Tibial artery (tissue), 4 donors: ENCODE results near the gene CPED1.
A peak's percentile ranks its signal among the peaks of the same experiment; 100 is the strongest.

Experiments
- DNase-seq, 2 donors: peaks; one replicate each; pipeline ENCODE4 v3.0.0-alpha.2; 2019
- H3K27ac ChIP-seq, 2 donors: fragments of 200-600 bp; sonication (generic) in 1 of 2; 1 replicate in 1 of 2; 2 replicates in 1 of 2; pipeline ENCODE4 v1.5.1; 2018 to 2019; ENCODE audit warnings: mild to moderate bottlenecking in 1 of 2
- H3K27me3 ChIP-seq, 2 donors: fragments of 200-600 bp; sonication (generic) in 1 of 2; one replicate each; pipeline versions ENCODE4 v1.5.1 to v1.6.0; 2016 to 2019
- H3K36me3 ChIP-seq, 3 donors: fragments of 200-600 bp; sonication (generic) in 2 of 3; one replicate each; pipeline ENCODE4 v1.5.1; 2016 to 2019; ENCODE audit warnings: mild to moderate bottlenecking in 2 of 3
- H3K4me1 ChIP-seq, 4 donors: fragments of 200-600 bp; sonication (generic) in 2 of 4; 1 replicate in 3 of 4; 2 replicates in 1 of 4; pipeline ENCODE4 v1.5.1; 2016 to 2019
- H3K4me3 ChIP-seq, 2 donors: fragments of 200-600 bp; sonication (generic) in 1 of 2; 1 replicate in 1 of 2; 2 replicates in 1 of 2; pipeline ENCODE4 v1.5.1; 2018 to 2019; ENCODE audit warnings: mild to moderate bottlenecking in 2 of 2
- H3K9me3 ChIP-seq, 3 donors: fragments of 200-600 bp; sonication (generic) in 1 of 3; one replicate each; pipeline ENCODE4 v1.5.1; 2016 to 2019
- intact Hi-C: fragments of 100-400 bp; cut with DNase I; formaldehyde crosslinking; loops from one replicate; pipeline ENCODE4 v1.15.0; 2023; ENCODE audit warnings: low total_unique reads
- TF ChIP-seq, protein P1 (sequence below), 2 experiments: fragments of 200-600 bp in 1 of 2; fragments of 450-650 bp in 1 of 2; IDR thresholded peaks; one replicate each; pipeline ENCODE4 v1.5.1; 2017 to 2019; ENCODE audit warnings: antibody characterized with exemption in 2 of 2, mild to moderate bottlenecking in 1 of 2, moderate library complexity in 1 of 2

Gene CPED1

DNA sequence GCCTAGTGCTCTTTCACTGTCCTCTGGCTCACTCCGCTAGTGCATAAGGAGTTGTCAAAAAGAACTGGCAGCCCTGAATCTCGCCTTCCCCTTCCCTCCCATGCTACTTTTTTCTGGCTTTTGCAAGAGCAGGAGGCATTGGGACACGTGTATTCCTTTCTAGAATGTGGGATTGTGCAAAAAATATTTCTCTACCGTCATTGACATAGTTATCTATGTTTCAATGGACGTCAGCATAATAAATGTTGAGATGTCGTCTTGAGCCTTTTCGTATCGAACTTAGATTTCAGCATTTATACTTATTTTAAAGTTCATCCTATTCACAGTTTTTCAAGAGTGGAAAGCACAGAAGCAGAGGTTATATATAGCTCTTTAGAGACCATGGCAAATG, 37.2 kb upstream of the CPED1 start:
- no peak for DNase-seq
- intact Hi-C loops: no loop called here
- H3K27me3 ChIP-seq: no peaks in the 10 kb centered on the region
- H3K36me3 ChIP-seq: peaks cover 21 to 27% (median 21%) of the 10 kb centered on the region in 3 donors
- H3K4me1 ChIP-seq: peaks cover 0 to 23% (median 9%) of the 10 kb centered on the region in 4 donors
- peak overlapping the region; percentile 62 to 70 for H3K4me3 ChIP-seq
- TF ChIP-seq, protein P1, sequence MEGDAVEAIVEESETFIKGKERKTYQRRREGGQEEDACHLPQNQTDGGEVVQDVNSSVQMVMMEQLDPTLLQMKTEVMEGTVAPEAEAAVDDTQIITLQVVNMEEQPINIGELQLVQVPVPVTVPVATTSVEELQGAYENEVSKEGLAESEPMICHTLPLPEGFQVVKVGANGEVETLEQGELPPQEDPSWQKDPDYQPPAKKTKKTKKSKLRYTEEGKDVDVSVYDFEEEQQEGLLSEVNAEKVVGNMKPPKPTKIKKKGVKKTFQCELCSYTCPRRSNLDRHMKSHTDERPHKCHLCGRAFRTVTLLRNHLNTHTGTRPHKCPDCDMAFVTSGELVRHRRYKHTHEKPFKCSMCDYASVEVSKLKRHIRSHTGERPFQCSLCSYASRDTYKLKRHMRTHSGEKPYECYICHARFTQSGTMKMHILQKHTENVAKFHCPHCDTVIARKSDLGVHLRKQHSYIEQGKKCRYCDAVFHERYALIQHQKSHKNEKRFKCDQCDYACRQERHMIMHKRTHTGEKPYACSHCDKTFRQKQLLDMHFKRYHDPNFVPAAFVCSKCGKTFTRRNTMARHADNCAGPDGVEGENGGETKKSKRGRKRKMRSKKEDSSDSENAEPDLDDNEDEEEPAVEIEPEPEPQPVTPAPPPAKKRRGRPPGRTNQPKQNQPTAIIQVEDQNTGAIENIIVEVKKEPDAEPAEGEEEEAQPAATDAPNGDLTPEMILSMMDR (IDR thresholded peaks at IDR 0.05): no peak
- H3K27ac ChIP-seq: peak overlapping the region; percentile 94 to 95
- no peaks in the 10 kb centered on the region for H3K9me3 ChIP-seq

DNA sequence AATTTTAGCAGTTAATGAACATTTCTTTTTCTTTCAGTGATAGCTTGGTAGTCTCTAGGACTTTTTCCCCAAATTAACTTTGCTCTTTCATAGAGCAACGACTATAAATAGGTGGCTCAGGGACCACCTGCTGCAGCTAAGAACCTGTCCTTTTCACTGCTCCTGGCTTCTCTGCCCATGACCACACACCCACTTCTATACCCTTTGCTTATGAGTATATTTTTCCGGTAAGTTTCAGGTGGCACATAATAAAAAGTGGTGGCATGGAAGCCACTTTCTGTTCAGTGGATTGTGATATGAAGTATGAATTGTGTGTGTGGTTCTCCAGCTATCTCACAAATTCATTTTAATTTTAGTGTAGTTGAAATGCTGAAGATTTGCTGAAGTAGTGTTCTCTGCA, 36.7 kb upstream of the CPED1 start:
- Histone ChIP-seq H3K36me3 (peaks cover 24 to 32% (median 27%) of the 10 kb centered on the region in 3 donors), H3K4me1 (peaks cover 0 to 23% (median 9%) of the 10 kb centered on the region in 4 donors), H3K4me3 (peak overlapping the region; percentile 62 to 70), H3K27me3 (no peaks in the 10 kb centered on the region), H3K9me3 (no peaks in the 10 kb centered on the region), H3K27ac (peak overlapping the region in 1 of 2 donors; percentile 94)
- TF ChIP-seq, protein P1 (IDR thresholded peaks at IDR 0.05): no peak
- DNase-seq: no peak
- intact Hi-C loops: no loop called here

DNA sequence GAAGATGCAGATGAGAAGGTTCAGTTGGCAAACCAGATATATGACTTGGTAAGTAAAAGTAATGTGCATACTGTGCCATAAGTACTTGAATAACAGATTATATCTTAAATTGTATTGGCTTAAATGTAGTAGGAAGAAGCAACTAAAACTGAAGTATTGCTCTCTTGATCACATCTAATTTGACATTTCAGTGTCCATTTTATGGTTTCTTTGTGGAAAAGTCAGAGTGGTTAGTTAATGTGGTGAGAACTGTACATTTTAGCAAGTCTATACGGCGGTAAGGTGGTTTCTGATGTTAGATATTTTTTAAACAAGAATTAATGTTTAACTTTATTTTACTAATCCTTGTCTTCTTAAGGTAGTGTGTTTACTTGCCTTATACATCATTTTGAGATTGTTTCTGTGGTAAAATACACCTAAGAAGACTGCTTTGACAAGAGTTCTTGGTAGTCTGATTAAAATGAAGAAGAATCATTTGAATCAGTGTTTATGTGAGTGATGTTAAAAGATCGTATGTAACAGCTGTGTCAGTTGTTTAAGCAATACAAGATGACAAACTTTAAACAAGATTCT, 32.8 kb upstream of the CPED1 start:
- Histone ChIP-seq H3K4me1 (peaks cover 0 to 23% (median 8%) of the 10 kb centered on the region in 4 donors), H3K9me3 (no peaks in the 10 kb centered on the region), H3K4me3 (no peak overlapping the region), H3K27ac (no peak overlapping the region), H3K36me3 (peaks cover 35 to 48% (median 37%) of the 10 kb centered on the region in 3 donors), H3K27me3 (no peaks in the 10 kb centered on the region)
- no peak for DNase-seq
- intact Hi-C loops: no loop called here
- TF ChIP-seq, protein P1 (IDR thresholded peaks at IDR 0.05): no peak

DNA sequence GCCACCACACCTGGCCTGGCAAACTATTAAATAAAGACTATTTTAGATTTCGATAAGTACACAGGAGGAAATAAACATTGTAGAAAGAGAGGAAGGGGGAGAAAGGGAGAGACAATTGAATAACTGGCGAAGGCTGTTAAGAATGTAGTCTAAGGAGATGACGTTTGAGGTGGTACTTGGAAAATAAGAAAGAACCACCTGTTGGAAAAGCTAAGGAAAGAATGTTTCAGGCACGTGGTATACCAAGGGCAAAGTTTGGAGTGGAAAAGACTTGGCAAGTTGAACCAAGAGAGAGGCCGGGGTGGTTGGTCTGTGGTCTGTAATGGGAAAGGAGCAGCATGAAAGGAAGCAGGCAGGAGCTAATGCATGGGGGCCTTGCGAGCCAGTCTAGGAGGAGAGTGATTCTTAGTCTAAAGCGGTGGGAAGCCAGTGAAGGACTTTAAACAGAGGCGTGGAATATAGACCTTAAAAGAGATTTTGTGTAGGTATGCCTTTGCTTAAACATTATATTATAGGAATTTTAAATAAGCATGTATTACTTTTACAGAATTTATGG, 28.5 kb upstream of the CPED1 start:
- intact Hi-C loops: no loop called here
- TF ChIP-seq, protein P1 (IDR thresholded peaks at IDR 0.05): no peak
- H3K27ac ChIP-seq: no peak overlapping the region
- no peak overlapping the region for H3K4me3 ChIP-seq
- no peaks in the 10 kb centered on the region for H3K27me3 ChIP-seq
- no peak for DNase-seq
- H3K36me3 ChIP-seq: peaks cover 23 to 46% (median 29%) of the 10 kb centered on the region in 3 donors
- H3K4me1 ChIP-seq: peaks cover 0 to 4% (median 0%) of the 10 kb centered on the region in 4 donors
- H3K9me3 ChIP-seq: no peaks in the 10 kb centered on the region

DNA sequence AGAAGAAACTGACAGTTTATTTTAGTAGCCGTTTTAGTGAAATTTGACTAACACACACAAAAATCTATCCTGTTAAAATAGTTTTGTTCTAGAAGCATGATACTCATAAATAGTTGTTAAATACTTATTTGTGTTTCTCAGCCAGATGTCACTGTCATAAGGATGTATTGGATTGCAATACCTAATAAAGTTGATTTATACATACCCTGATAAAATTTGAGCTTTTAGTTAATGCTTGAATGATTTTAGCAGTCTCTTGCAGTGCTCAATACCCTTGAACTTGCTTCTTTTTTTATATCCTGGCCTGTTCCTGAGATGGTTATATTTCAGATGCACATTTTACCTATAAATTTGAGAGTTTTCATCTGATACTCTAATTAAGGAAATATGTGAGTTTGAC, 27.8 kb upstream of the CPED1 start:
- Histone ChIP-seq H3K27ac (no peak overlapping the region), H3K27me3 (no peaks in the 10 kb centered on the region), H3K4me3 (no peak overlapping the region), H3K4me1 (peaks cover 0 to 4% (median 0%) of the 10 kb centered on the region in 4 donors), H3K9me3 (no peaks in the 10 kb centered on the region), H3K36me3 (peaks cover 16 to 45% (median 31%) of the 10 kb centered on the region in 3 donors)
- intact Hi-C loops: no loop called here
- TF ChIP-seq, protein P1 (IDR thresholded peaks at IDR 0.05): no peak
- no peak for DNase-seq
